T-cell (primary cell): ENCODE data around the gene PLAU. TPM values are rescaled to one million over a fixed set of nuclear protein-coding genes. Genes with fewer than 3 reads are reported as not detected.
A peak's percentile ranks its signal among the peaks of the same experiment; 100 is the strongest.

Source experiments
- ATAC-seq, 4 experiments: fragments of 200-7000 bp in 3 of 4; fragments of 150-1000 bp in 1 of 4; cut with Tn5 transposase; replicated peaks in 1 of 4; 1 replicate in 3 of 4; 2 replicates in 1 of 4; pipeline ENCODE4 v1.10.0; 2021; ENCODE audit warnings: moderate library complexity in 3 of 4, mild to moderate bottlenecking in 2 of 4, moderate number of reproducible peaks in 1 of 4
- CTCF ChIA-PET, 2 donors: fragments of 300-600 bp; sonication (Branson Sonifier 250); formaldehyde crosslinking; loops; one replicate each; lab custom pipeline; 2022; ENCODE audit warnings: antibody characterized with exemption in 2 of 2; lab: Charles Lee
- POLR2A ChIA-PET, 2 donors: fragments of 300-600 bp; sonication (Branson Sonifier 250); formaldehyde crosslinking; loops; one replicate each; lab custom pipeline; 2022; ENCODE audit warnings: antibody characterized with exemption in 2 of 2; lab: Charles Lee
- DNase-seq, 35 experiments: peaks; one replicate each; pipeline versions ENCODE4 v3.0.0 to v3.0.0-alpha.2; 2013 to 2023
- H3K27ac ChIP-seq: one replicate; pipeline ENCODE4 v1.5.1; 2013; ENCODE audit warnings: low read length
- H3K27me3 ChIP-seq, 2 experiments: replicated peaks in 1 of 2; 1 replicate in 1 of 2; 2 replicates in 1 of 2; pipeline versions ENCODE4 v1.6.1 to v1.7.0; 2013; ENCODE audit warnings: low read length in 1 of 2, mixed read lengths in 1 of 2; ENCODE audit not compliant: control insufficient read depth in 2 of 2, insufficient read depth in 2 of 2; ENCODE audit errors: extremely low read depth in 1 of 2
- H3K36me3 ChIP-seq, 2 donors: 1 replicate in 1 of 2; 2 replicates in 1 of 2; pipeline versions ENCODE4 v1.6.1 to v1.7.0; 2013; ENCODE audit warnings: low read length in 1 of 2; ENCODE audit not compliant: control insufficient read depth in 2 of 2, insufficient read depth in 1 of 2; ENCODE audit errors: extremely low read depth in 1 of 2
- H3K4me1 ChIP-seq, 2 experiments: 1 replicate in 1 of 2; 2 replicates in 1 of 2; pipeline versions ENCODE4 v1.6.1 to v1.7.0; 2013; ENCODE audit warnings: low read length in 2 of 2, mixed read lengths in 1 of 2; ENCODE audit not compliant: insufficient read depth in 2 of 2, control insufficient read depth in 1 of 2; ENCODE audit errors: extremely low read depth in 1 of 2
- H3K4me3 ChIP-seq, 2 donors: 1 replicate in 1 of 2; 2 replicates in 1 of 2; pipeline versions ENCODE4 v1.5.1 to v1.7.0; 2013; ENCODE audit warnings: mild to moderate bottlenecking in 2 of 2, low read length in 1 of 2, moderate library complexity in 1 of 2; ENCODE audit not compliant: control insufficient read depth in 1 of 2; ENCODE audit errors: extremely low read depth in 1 of 2
- H3K9me3 ChIP-seq: 2 replicates; pipeline ENCODE4 v1.7.0; 2013
- H3K27ac Mint-ChIP-seq, 2 donors: one replicate each; pipeline ENCODE4 v1.8.0; 2020 to 2021; ENCODE audit warnings: mild to moderate bottlenecking in 2 of 2, mixed read lengths in 2 of 2
- H3K27me3 Mint-ChIP-seq, 2 donors: one replicate each; pipeline ENCODE4 v1.8.0; 2021 to 2022; ENCODE audit warnings: mixed read lengths in 2 of 2
- H3K36me3 Mint-ChIP-seq: one replicate; pipeline ENCODE4 v1.8.0; 2021; ENCODE audit warnings: mixed read lengths
- H3K4me1 Mint-ChIP-seq, 3 donors: one replicate each; pipeline ENCODE4 v1.8.0; 2020 to 2022; ENCODE audit warnings: mixed read lengths in 3 of 3, mild to moderate bottlenecking in 1 of 3
- H3K4me3 Mint-ChIP-seq, 3 donors: one replicate each; pipeline ENCODE4 v1.8.0; 2020 to 2022; ENCODE audit warnings: mild to moderate bottlenecking in 3 of 3, mixed read lengths in 3 of 3, moderate library complexity in 3 of 3
- H3K9me3 Mint-ChIP-seq, 3 donors: one replicate each; pipeline ENCODE4 v1.8.0; 2020 to 2022; ENCODE audit warnings: mixed read lengths in 3 of 3
- WGBS: methylation state at CpG from one replicate; pipeline ENCODE4 v1.1.5; 2013; ENCODE audit warnings: missing lambda C conversion rate; ENCODE audit not compliant: insufficient coverage; 5-methylcytosine and 5-hydroxymethylcytosine counted together
- total RNA-seq, 35 experiments: library from RNA in 6 of 35; stranded (reverse) in 6 of 35; fragments of 120-200 nt in 1 of 35; gene quantifications; one replicate each; pipeline versions ENCODE4 v1.2.1 to v1.2.4 and lab custom pipeline; 2013 to 2026

The PLAU gene
- total RNA-seq (1 to 10 TPM in 2 of 5 donors, under 1 TPM in 1, not detected in 2; 0.63 to 1.1 (median 1.1) TPM), total RNA-seq (lab: John Stamatoyannopoulos, UW) (0.21 to 50.6 (median 1.1) reads per million in 29 experiments)
- 0.07 TPM for total RNA-seq (2013)

DNA sequence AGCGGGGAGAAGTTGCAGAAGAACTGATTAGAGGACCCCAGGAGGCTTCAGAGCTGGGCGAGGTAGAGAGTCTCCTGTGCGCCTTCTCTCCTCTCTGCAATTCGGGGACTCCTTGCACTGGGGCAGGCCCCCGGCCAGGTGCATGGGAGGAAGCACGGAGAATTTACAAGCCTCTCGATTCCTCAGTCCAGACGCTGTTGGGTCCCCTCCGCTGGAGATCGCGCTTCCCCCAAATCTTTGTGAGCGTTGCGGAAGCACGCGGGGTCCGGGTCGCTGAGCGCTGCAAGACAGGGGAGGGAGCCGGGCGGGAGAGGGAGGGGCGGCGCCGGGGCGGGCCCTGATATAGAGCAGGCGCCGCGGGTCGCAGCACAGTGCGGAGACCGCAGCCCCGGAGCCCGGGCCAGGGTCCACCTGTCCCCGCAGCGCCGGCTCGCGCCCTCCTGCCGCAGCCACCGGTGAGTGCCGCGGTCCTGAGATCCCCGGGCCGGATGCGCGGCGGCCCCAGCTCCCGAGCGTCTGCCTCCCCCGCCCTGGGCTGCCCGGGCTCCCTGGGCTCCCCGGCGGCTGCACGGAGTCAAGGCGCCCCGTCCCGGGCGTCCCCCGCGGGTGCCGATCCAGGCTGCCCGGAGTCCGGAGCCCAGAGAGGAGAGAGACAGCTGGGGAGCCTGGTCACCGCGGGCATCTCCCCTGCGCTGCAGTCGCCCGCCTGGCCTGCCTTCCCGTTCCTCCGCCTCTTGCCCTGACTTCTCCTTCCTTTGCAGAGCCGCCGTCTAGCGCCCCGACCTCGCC is at the start of gene PLAU:
TSS of gene PLAU (plus strand) at position 369 of the 789 bp plus-strand sequence. CDS start 424 bp downstream, outside the sequence.
- ChIA-PET CTCF (no interaction called here), POLR2A (no interaction called here)
- H3K4me3 ChIP-seq: peak within 1 kb of the TSS; percentile 35 to 64
- H3K4me1 ChIP-seq: peaks cover 0 to 38% of the 10 kb centered on the region in 2 experiments
- H3K27ac Mint-ChIP-seq: no peak within 1 kb of the TSS
- DNase-seq (peak in 26 of 35 experiments; percentile 8 to 53 (median 27)), ATAC-seq (peak; percentile 71 to 79 (median 75))
- peak within 1 kb of the TSS; percentile 84 to 86 (median 85) for H3K4me3 Mint-ChIP-seq
- H3K27me3 ChIP-seq: peaks cover 0 to 82% of the 10 kb centered on the region in 2 experiments
- H3K36me3 ChIP-seq: no peaks in the 10 kb centered on the region
- H3K36me3 Mint-ChIP-seq: no peaks in the 10 kb centered on the region
- no peaks in the 10 kb centered on the region for H3K9me3 Mint-ChIP-seq
- peaks cover 53 to 60% of the 10 kb centered on the region in 2 donors for H3K27me3 Mint-ChIP-seq
- under 1% methylated on average over 67 of the region's 74 CpGs for WGBS
- no peak within 1 kb of the TSS for H3K27ac ChIP-seq
- no peaks in the 10 kb centered on the region for H3K9me3 ChIP-seq
- peaks cover 29 to 34% (median 33%) of the 10 kb centered on the region in 3 donors for H3K4me1 Mint-ChIP-seq

DNA sequence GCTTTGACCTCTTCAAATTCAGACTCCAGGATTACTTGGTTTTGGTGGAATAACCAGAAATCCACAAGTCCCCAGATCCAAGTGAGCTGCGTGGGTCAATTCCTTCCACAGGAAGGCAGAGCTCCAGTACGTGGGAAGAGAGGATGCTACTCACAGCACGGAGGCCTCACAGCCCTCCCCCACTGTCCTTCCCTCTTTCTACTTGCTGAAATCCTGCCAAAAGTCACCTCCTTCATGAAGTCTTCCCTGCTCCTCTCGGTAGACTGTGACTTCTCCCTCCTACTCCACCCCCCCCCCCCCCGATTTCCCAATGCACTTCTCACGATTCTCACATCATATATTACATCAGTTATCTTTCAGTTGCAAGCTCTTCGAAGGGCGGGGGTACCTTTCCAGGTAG is 48.9 kb upstream of the PLAU start:
- ChIA-PET CTCF (interaction anchor here in 1 of 2 donors (0.8 to 2.8 kb wide), 2 partner anchors 12 to 17 kb away, joined by 3 to 21 read pairs; partner anchors contain the start of gene CAMK2G), POLR2A (interaction anchor here in 1 of 2 donors (0.6 kb wide), 1 partner anchor 301 kb away, joined by 4 read pairs; no protein-coding TSS in a partner anchor)
- no peak for DNase-seq
- H3K27me3 Mint-ChIP-seq: no peaks in the 10 kb centered on the region
- Histone ChIP-seq H3K4me3 (no peak overlapping the region), H3K4me1 (peaks cover 19 to 90% of the 10 kb centered on the region in 2 experiments), H3K9me3 (no peaks in the 10 kb centered on the region), H3K36me3 (peaks cover 14 to 52% of the 10 kb centered on the region in 2 donors), H3K27me3 (no peaks in the 10 kb centered on the region), H3K27ac (no peak overlapping the region)
- H3K36me3 Mint-ChIP-seq: peaks cover 23% of the 10 kb centered on the region
- WGBS: 77% methylated on average over 3 of the region's 8 CpGs
- no peak overlapping the region for H3K4me3 Mint-ChIP-seq
- peaks cover 76 to 94% (median 91%) of the 10 kb centered on the region in 3 donors for H3K4me1 Mint-ChIP-seq
- no peaks in the 10 kb centered on the region for H3K9me3 Mint-ChIP-seq
- no peak for ATAC-seq
- peak overlapping the region in 1 of 2 donors; percentile 98 for H3K27ac Mint-ChIP-seq

DNA sequence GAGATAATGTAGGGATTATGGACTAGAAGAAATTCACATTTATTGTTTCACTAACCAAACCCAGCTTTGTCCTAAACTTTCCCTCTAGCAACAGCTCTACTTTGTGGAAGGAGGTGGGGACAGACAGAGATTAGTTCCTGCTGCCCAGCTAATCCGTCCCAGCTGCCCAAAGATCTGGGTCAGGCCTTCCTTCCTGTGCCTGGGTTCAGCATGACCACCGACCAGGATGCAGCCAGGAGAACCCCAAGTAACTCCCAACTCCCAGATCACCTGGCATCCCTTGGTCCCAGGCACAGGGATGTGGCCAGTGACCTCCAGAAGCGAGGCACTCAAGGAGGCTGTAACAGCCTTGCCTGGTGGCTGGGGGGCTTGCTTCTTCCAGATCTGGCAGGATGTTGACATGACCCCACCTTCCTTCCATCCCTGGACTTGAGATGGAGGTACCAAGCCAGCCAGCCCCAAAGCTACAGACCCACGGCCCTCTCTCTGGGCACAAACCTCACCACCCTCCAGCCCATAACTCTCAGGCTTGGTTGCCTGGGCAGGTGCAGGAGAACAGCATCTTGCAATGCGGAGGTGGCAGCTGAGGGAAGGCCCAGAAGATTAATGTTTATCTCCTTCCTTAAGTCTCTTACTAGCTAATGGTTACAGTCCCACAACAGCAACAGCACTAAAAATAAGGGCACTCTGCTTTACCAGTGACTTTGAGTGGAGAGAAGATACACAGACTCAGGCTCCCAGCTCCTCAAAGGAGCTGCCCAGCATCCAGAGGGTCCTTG is 47.7 kb upstream of the PLAU start:
- H3K4me1 Mint-ChIP-seq: peaks cover 76 to 94% (median 91%) of the 10 kb centered on the region in 3 donors
- Histone ChIP-seq H3K4me3 (no peak overlapping the region), H3K4me1 (peaks cover 22 to 90% of the 10 kb centered on the region in 2 experiments), H3K27me3 (no peaks in the 10 kb centered on the region), H3K27ac (peak overlapping the region; percentile 30), H3K36me3 (peaks cover 14 to 54% of the 10 kb centered on the region in 2 donors), H3K9me3 (no peaks in the 10 kb centered on the region)
- H3K36me3 Mint-ChIP-seq: peaks cover 17% of the 10 kb centered on the region
- H3K27me3 Mint-ChIP-seq: no peaks in the 10 kb centered on the region
- H3K9me3 Mint-ChIP-seq: no peaks in the 10 kb centered on the region
- ATAC-seq: no peak
- peak overlapping the region in 2 of 3 donors; percentile 36 to 89 for H3K4me3 Mint-ChIP-seq
- H3K27ac Mint-ChIP-seq: peak overlapping the region; percentile 97 to 98
- WGBS: 62% methylated on average over 2 of the region's 5 CpGs
- CTCF ChIA-PET: interaction anchor here (0.6 to 2.8 kb wide), 5 partner anchors 10 to 100 kb away, joined by 3 to 21 read pairs (median 3); no protein-coding TSS in a partner anchor
- DNase-seq: no peak
- POLR2A ChIA-PET: no interaction called here

DNA sequence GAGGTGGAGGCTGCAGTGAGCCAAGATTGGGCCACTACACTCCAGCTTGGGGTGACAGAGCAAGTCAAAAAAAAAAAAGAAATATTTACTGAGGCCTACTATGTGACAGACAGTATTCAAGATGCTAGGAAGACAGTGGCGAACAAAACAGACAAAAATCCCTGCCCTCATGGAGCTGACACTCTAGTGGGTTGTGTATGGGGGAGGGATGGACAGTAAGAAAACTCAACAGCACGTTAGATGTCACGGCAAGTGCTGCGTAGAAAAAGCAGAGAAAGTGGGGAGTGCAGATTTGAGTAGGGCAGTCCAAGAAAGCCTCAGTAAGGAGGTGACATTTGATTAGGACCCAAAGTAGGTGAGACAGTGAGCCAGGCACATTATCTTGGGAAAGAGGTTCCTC is 46.7 kb upstream of the PLAU start:
- peaks cover 15% of the 10 kb centered on the region for H3K36me3 Mint-ChIP-seq
- no peak overlapping the region for H3K4me3 ChIP-seq
- no peaks in the 10 kb centered on the region for H3K9me3 ChIP-seq
- POLR2A ChIA-PET: interaction anchor here in 1 of 2 donors (1.2 kb wide), 1 partner anchor 11 kb away, joined by 5 read pairs; no protein-coding TSS in a partner anchor
- H3K27ac Mint-ChIP-seq: peak overlapping the region; percentile 97 to 98
- no peak for ATAC-seq
- CTCF ChIA-PET: interaction anchor here (0.5 to 2.8 kb wide), 6 partner anchors 15 to 101 kb away, joined by 3 to 21 read pairs (median 3); no protein-coding TSS in a partner anchor
- peaks cover 78 to 94% (median 92%) of the 10 kb centered on the region in 3 donors for H3K4me1 Mint-ChIP-seq
- H3K27me3 ChIP-seq: no peaks in the 10 kb centered on the region
- peaks cover 23 to 87% of the 10 kb centered on the region in 2 experiments for H3K4me1 ChIP-seq
- peaks cover 14 to 54% of the 10 kb centered on the region in 2 donors for H3K36me3 ChIP-seq
- peak overlapping the region; percentile 30 for H3K27ac ChIP-seq
- no peaks in the 10 kb centered on the region for H3K27me3 Mint-ChIP-seq
- peak overlapping the region in 2 of 3 donors; percentile 38 to 89 for H3K4me3 Mint-ChIP-seq
- no peak for DNase-seq
- 95% methylated on average over 4 of the region's 4 CpGs for WGBS
- no peaks in the 10 kb centered on the region for H3K9me3 Mint-ChIP-seq

DNA sequence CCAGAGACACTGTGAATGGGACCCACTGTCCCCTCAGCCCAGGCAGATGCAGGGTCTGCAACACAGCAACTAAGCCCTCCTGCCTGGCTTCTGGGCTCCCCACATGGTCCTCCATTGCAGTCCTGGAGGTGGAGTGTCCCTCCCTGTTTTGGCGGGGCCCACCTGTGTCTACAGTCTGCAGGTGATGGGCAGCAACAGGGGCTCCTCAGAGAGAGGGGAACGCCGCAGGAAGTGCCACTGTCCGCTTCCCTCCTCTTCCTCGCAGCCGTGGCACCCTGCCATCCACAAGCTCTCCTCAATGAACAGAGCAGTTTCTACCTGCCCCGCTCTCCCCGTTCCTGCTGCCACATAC is 45.8 kb upstream of the PLAU start:
- Histone ChIP-seq H3K27me3 (no peaks in the 10 kb centered on the region), H3K4me3 (peak overlapping the region; percentile 42 to 49), H3K36me3 (peaks cover 12 to 49% of the 10 kb centered on the region in 2 donors), H3K4me1 (peaks cover 21 to 82% of the 10 kb centered on the region in 2 experiments), H3K9me3 (no peaks in the 10 kb centered on the region), H3K27ac (peak overlapping the region; percentile 80)
- no peaks in the 10 kb centered on the region for H3K27me3 Mint-ChIP-seq
- H3K4me3 Mint-ChIP-seq: peak overlapping the region; percentile 75 to 89 (median 80)
- ATAC-seq (no peak), DNase-seq (peak in 2 of 35 experiments; percentile 12 to 16)
- ChIA-PET POLR2A (interaction anchor here in 1 of 2 donors (1.2 kb wide), 1 partner anchor 10 kb away, joined by 5 read pairs; no protein-coding TSS in a partner anchor), CTCF (interaction anchor here (1.1 to 1.9 kb wide), 2 partner anchors 14 to 15 kb away, joined by 3 to 10 read pairs; no protein-coding TSS in a partner anchor)
- H3K4me1 Mint-ChIP-seq: peaks cover 78 to 94% (median 91%) of the 10 kb centered on the region in 3 donors
- peaks cover 15% of the 10 kb centered on the region for H3K36me3 Mint-ChIP-seq
- H3K27ac Mint-ChIP-seq: peak overlapping the region; percentile 97 to 98
- no peaks in the 10 kb centered on the region for H3K9me3 Mint-ChIP-seq
- 0% methylated on average over 6 of the region's 8 CpGs for WGBS
